Gastroesophageal sphincter (tissue), 4 donors: Measurements from ENCODE around the gene PRG2. TPM values are rescaled to one million over a fixed set of nuclear protein-coding genes. Genes with fewer than 3 reads are reported as not detected.

Experiments
- ATAC-seq: fragments of 150-250 bp; one replicate; pipeline ENCODE4 v1.9.1; 2016; ENCODE audit warnings: mild to moderate bottlenecking, moderate library complexity
- H3K27ac ChIP-seq, 4 donors: fragments of 200-600 bp; sonication (generic) in 3 of 4; 1 replicate in 3 of 4; 2 replicates in 1 of 4; pipeline ENCODE4 v1.5.1; 2016 to 2019
- H3K27me3 ChIP-seq: fragments of 200-600 bp; sonication (generic); one replicate; pipeline ENCODE4 v1.5.1; 2019
- H3K36me3 ChIP-seq, 2 donors: fragments of 200-600 bp; sonication (generic); one replicate each; pipeline ENCODE4 v1.5.1; 2019; ENCODE audit warnings: control low read depth in 1 of 2
- H3K4me1 ChIP-seq, 3 donors: fragments of 200-600 bp; sonication (generic); 1 replicate in 2 of 3; 2 replicates in 1 of 3; pipeline ENCODE4 v1.5.1; 2016 to 2019; ENCODE audit warnings: control low read depth in 2 of 3
- H3K4me3 ChIP-seq, 2 donors: fragments of 200-600 bp; sonication (generic); one replicate each; pipeline ENCODE4 v1.5.1; 2019; ENCODE audit warnings: mild to moderate bottlenecking in 1 of 2, moderate library complexity in 1 of 2
- H3K9me3 ChIP-seq, 3 donors: fragments of 200-600 bp; sonication (generic); one replicate each; pipeline ENCODE4 v1.5.1; 2017 to 2019; ENCODE audit warnings: control low read depth in 2 of 3
- CTCF ChIP-seq, 4 experiments: fragments of 200-600 bp in 2 of 4; fragments of 450-650 bp in 2 of 4; sonication (generic) in 1 of 4; IDR thresholded peaks; one replicate each; pipeline ENCODE4 v1.5.1; 2017 to 2019; ENCODE audit warnings: antibody characterized with exemption in 4 of 4, mild to moderate bottlenecking in 2 of 4, moderate library complexity in 2 of 4
- EP300 ChIP-seq: sonication (generic); formaldehyde crosslinking; IDR thresholded peaks from one replicate; pipeline ENCODE4 v1.6.1; 2017; ENCODE audit warnings: antibody characterized with exemption, mild to moderate bottlenecking
- POLR2A ChIP-seq, 2 donors: fragments of 450-650 bp; IDR thresholded peaks; one replicate each; pipeline ENCODE4 v1.6.1; 2017; ENCODE audit warnings: antibody characterized with exemption in 2 of 2, mild to moderate bottlenecking in 2 of 2, moderate library complexity in 1 of 2
- POLR2AphosphoS5 ChIP-seq: sonication (generic); formaldehyde crosslinking; IDR thresholded peaks from one replicate; pipeline ENCODE4 v1.6.1; 2017; ENCODE audit warnings: antibody characterized with exemption
- WGBS, 2 donors: methylation state at CpG; one replicate each; pipeline ENCODE4 v1.1.5; 2018; ENCODE audit warnings: low coverage in 1 of 2; 5-methylcytosine and 5-hydroxymethylcytosine counted together
- total RNA-seq, 4 donors: library from RNA; depleted of rRNA; stranded (reverse); fragments of >200 nt; gene quantifications; one replicate each; pipeline ENCODE4 v1.1.0, GENCODE V29; 2016

PRG2 gene
- total RNA-seq, 4 donors from 2014 or later, result not detected

GRCh38 chr11:57377107-57377506, 13.3 kb downstream of the PRG2 start:
- H3K4me1 ChIP-seq, result no peaks in the 10 kb centered on the region
- H3K9me3 ChIP-seq, result no peaks in the 10 kb centered on the region
- no peak for ATAC-seq
- peaks cover 15% of the 10 kb centered on the region for H3K27me3 ChIP-seq
- 62 to 82% methylated on average over 3 of the region's 5 CpGs for WGBS, 2 donors
- no peaks in the 10 kb centered on the region for H3K36me3 ChIP-seq
- no peak overlapping the region for H3K4me3 ChIP-seq
- H3K27ac ChIP-seq, result no peak overlapping the region
- TF ChIP-seq POLR2AphosphoS5 (no peak), POLR2A (IDR thresholded peaks at IDR 0.05) (no peak), CTCF (IDR thresholded peaks at IDR 0.05) (no peak), EP300 (no peak)

GRCh38 chr11:57376095-57377090, 14.1 kb downstream of the PRG2 start:
- no peak for ATAC-seq
- TF ChIP-seq EP300 (no peak), CTCF (IDR thresholded peaks at IDR 0.05) (no peak), POLR2AphosphoS5 (no peak), POLR2A (IDR thresholded peaks at IDR 0.05) (no peak)
- Histone ChIP-seq H3K4me1 (no peaks in the 10 kb centered on the region), H3K4me3 (no peak overlapping the region), H3K27ac (no peak overlapping the region), H3K9me3 (no peaks in the 10 kb centered on the region), H3K27me3 (peaks cover 15% of the 10 kb centered on the region), H3K36me3 (no peaks in the 10 kb centered on the region)
- 51% methylated on average over 10 of the region's 26 CpGs; no CpG with 5 or more reads in 1 of the 2 donors for WGBS, 2 donors

- Histone ChIP-seq H3K36me3 (no peaks in the 10 kb centered on the region), H3K4me1 (no peaks in the 10 kb centered on the region), H3K27ac (no peak overlapping the region), H3K4me3 (no peak overlapping the region), H3K27me3 (peaks cover 15% of the 10 kb centered on the region), H3K9me3 (no peaks in the 10 kb centered on the region)
- no peak for ATAC-seq
- TF ChIP-seq CTCF (IDR thresholded peaks at IDR 0.05), result no peak
- no peak for TF ChIP-seq POLR2A (IDR thresholded peaks at IDR 0.05)
- TF ChIP-seq POLR2AphosphoS5, result no peak
- TF ChIP-seq EP300, result no peak
- WGBS, 2 donors, result 55% methylated on average over 2 of the region's 2 CpGs; no CpG with 5 or more reads in 1 of the 2 donors
Observed at GRCh38 chr11:57375490-57375889, 15.0 kb downstream of the PRG2 start.

GRCh38 chr11:57374966-57375365, 15.5 kb downstream of the PRG2 start:
- TF ChIP-seq CTCF (IDR thresholded peaks at IDR 0.05) (no peak), POLR2A (IDR thresholded peaks at IDR 0.05) (no peak), EP300 (no peak), POLR2AphosphoS5 (no peak)
- H3K27ac ChIP-seq, result no peak overlapping the region
- WGBS, 2 donors, result 93 to 100% methylated on average over 2 to 3 of the region's 3 CpGs
- peaks cover 14% of the 10 kb centered on the region for H3K27me3 ChIP-seq
- no peaks in the 10 kb centered on the region for H3K9me3 ChIP-seq
- H3K36me3 ChIP-seq, result no peaks in the 10 kb centered on the region
- no peak for ATAC-seq
- no peaks in the 10 kb centered on the region for H3K4me1 ChIP-seq
- H3K4me3 ChIP-seq, result no peak overlapping the region

- no peaks in the 10 kb centered on the region for H3K36me3 ChIP-seq
- H3K27ac ChIP-seq, result no peak overlapping the region
- TF ChIP-seq POLR2AphosphoS5, result no peak
- no peak for TF ChIP-seq CTCF (IDR thresholded peaks at IDR 0.05)
- no peak for TF ChIP-seq EP300
- TF ChIP-seq POLR2A (IDR thresholded peaks at IDR 0.05), result no peak
- WGBS, 2 donors, result 20 to 33% methylated on average over 2 to 3 of the region's 3 CpGs
- H3K4me3 ChIP-seq, result no peak overlapping the region
- no peaks in the 10 kb centered on the region for H3K9me3 ChIP-seq
- ATAC-seq, result no peak
- H3K27me3 ChIP-seq, result peaks cover 15% of the 10 kb centered on the region
- H3K4me1 ChIP-seq, result no peaks in the 10 kb centered on the region
Observed at GRCh38 chr11:57373146-57373545, 17.3 kb downstream of the PRG2 start.
